RPMI8226 (cell line): ENCODE data around the gene SPINK9.

Experiments
- DNase-seq: peaks from one replicate; pipeline ENCODE4 v3.0.0-alpha.2; 2015

The SPINK9 gene

GRCh38 chr5:148372166-148372725 lies 36.9 kb downstream of the SPINK9 start:
- DNase-seq: no peak

- DNase-seq: no peak
Measured at GRCh38 chr5:148372893-148373292, 37.5 kb downstream of the SPINK9 start.

GRCh38 chr5:148374690-148375360 lies 39.5 kb downstream of the SPINK9 start:
- peak; percentile 63 for DNase-seq

GRCh38 chr5:148376198-148376597 lies 40.8 kb downstream of the SPINK9 start:
- no peak for DNase-seq

GRCh38 chr5:148378670-148379069 lies 43.3 kb downstream of the SPINK9 start:
- DNase-seq: no peak

- DNase-seq: no peak
Measured at GRCh38 chr5:148379340-148379739, 44.0 kb downstream of the SPINK9 start.

- no peak for DNase-seq
Measured at GRCh38 chr5:148381906-148382305, 46.5 kb downstream of the SPINK9 start.

GRCh38 chr5:148382961-148383360 lies 47.6 kb downstream of the SPINK9 start:
- no peak for DNase-seq

GRCh38 chr5:148383564-148384379 lies 48.4 kb downstream of the SPINK9 start, which contains the start of gene FBXO38:
Gene FBXO38, plus strand, starts transcription at chr5:148383958. Its CDS starts 10,819 bp downstream, at chr5:148394777.
- peak; percentile 96 for DNase-seq

GRCh38 chr5:148384380-148384737 lies 49.0 kb downstream of the SPINK9 start:
- DNase-seq: peak; percentile 8

- no peak for DNase-seq
Measured at GRCh38 chr5:148385094-148385493, 49.7 kb downstream of the SPINK9 start.

- no peak for DNase-seq
Measured at GRCh38 chr5:148386041-148386440, 50.7 kb downstream of the SPINK9 start.

GRCh38 chr5:148387325-148387724 lies 52.0 kb downstream of the SPINK9 start:
- DNase-seq: no peak

GRCh38 chr5:148388696-148389095 lies 53.3 kb downstream of the SPINK9 start:
- no peak for DNase-seq
